B cell (primary cell): ENCODE data around the gene TBC1D3D.
"Not testable (repeated sequence)": the region's sequence is repeated elsewhere in the genome, so short reads cannot be mapped to it uniquely, and the experiment has no call there.

Experiments
- CTCF ChIP-seq: fragments of 200-600 bp; IDR thresholded peaks from one replicate; pipeline ENCODE4 v1.8.0; 2022; ENCODE audit warnings: antibody characterized with exemption, mild to moderate bottlenecking
- EZH2 ChIP-seq: IDR thresholded peaks from 2 replicates; pipeline ENCODE4 v1.6.1; 2012; ENCODE audit warnings: borderline replicate concordance, low read depth, mild to moderate bottlenecking, moderate library complexity, low read length; ENCODE audit not compliant: insufficient read depth, poor library complexity, severe bottlenecking

GRCh38 chr17:37988960-37989359 is 14.8 kb upstream of the TBC1D3D start, which contains the start of gene TBC1D3L:
- TF ChIP-seq CTCF, EZH2: not testable (repeated sequence)
